ENCODE results near the gene SLC49A4. TPM values are rescaled to one million over a fixed set of nuclear protein-coding genes. Genes with fewer than 3 reads are reported as not detected.

Gene SLC49A4
- total and polyA plus RNA-seq, 2 of the 8 experiments (the other 6 are each of a cell fraction or from before 2014, with no cell fraction given) = 9.5 to 10.2 TPM

- no peak overlapping the region for H4K91ac ChIP-seq (replicated peaks; ENCODE audit: insufficient read length, low read length)
- no peak overlapping the region for H3K4me3 ChIP-seq (ENCODE audit: extremely low read depth in 1 of 4, insufficient read depth in 2 of 4, low read depth in 3 of 4, low read length in 4 of 4)
- WGBS, 2 experiments (ENCODE audit: extremely low coverage in 1 of 2, insufficient coverage in 1 of 2, insufficient read length in 1 of 2, insufficient replicate concordance in 2 of 2, low coverage in 1 of 2, low lambda C conversion rate in 2 of 2, missing lambda C conversion rate in 1 of 2) = 94% methylated on average over 5 of the region's 5 CpGs; no CpG with 5 or more reads in 1 of the 2 experiments
- no peak overlapping the region for H2BK20ac ChIP-seq (ENCODE audit: low read length)
- no peaks in the 10 kb centered on the region for H3K79me2 ChIP-seq (ENCODE audit: control insufficient read depth in 1 of 2, insufficient read depth in 2 of 2, low read length in 2 of 2)
- H3K27me3 ChIP-seq (replicated peaks in 1 of 4; ENCODE audit: control insufficient read depth in 3 of 4, extremely low read depth in 1 of 4, insufficient read depth in 3 of 4, low read length in 3 of 4) = no peaks in the 10 kb centered on the region
- H3K79me1 ChIP-seq (ENCODE audit: low read depth, low read length) = no peaks in the 10 kb centered on the region
- ChIA-PET POLR2A (ENCODE audit: partially characterized antibody) (no interaction called here), CTCF (ENCODE audit: partially characterized antibody) (interaction anchor here (0.5 to 1.0 kb wide), 2 partner anchors 16 to 32 kb away, joined by 3 read pairs; no protein-coding TSS in a partner anchor)
- no peak overlapping the region for H3K4ac ChIP-seq (replicated peaks; ENCODE audit: insufficient read length, low read depth, low read length)
- no peak overlapping the region for H3K18ac ChIP-seq (ENCODE audit: extremely low read depth, low read length)
- H3K27ac ChIP-seq (ENCODE audit: low read depth, low read length) = no peak overlapping the region
- H2AK5ac ChIP-seq (ENCODE audit: low read depth, low read length) = no peak overlapping the region
- DNase-seq (ENCODE audit: low read depth in 1 of 2, low spot score in 2 of 2) = no peak
- H2BK12ac ChIP-seq (ENCODE audit: low read depth, low read length) = no peak overlapping the region
- no peak overlapping the region for H3K14ac ChIP-seq (ENCODE audit: insufficient read length)
- H3K4me1 ChIP-seq (replicated peaks in 1 of 4; ENCODE audit: control insufficient read depth in 3 of 4, insufficient read depth in 4 of 4, low read length in 3 of 4) = peaks cover 0 to 2% (median 0%) of the 10 kb centered on the region in 4 experiments; a peak in 1 of 7 replicates
- peaks cover 0 to 2% (median 0%) of the 10 kb centered on the region in 4 experiments; a peak in 2 of 8 replicates for H3K36me3 ChIP-seq (ENCODE audit: control insufficient read depth in 2 of 4, insufficient read depth in 4 of 4, low read length in 3 of 4)
- no peak for FAIRE-seq
- H3K23me2 ChIP-seq (ENCODE audit: low read depth, low read length) = no peaks in the 10 kb centered on the region; the same call in 1 of the 2 replicates
- peaks cover 0 to 2% of the 10 kb centered on the region in 2 experiments for H4K20me1 ChIP-seq (replicated peaks in 1 of 2; ENCODE audit: control insufficient read depth in 1 of 2, insufficient read depth in 2 of 2, low read length in 2 of 2)
- no peak overlapping the region for H4K8ac ChIP-seq (ENCODE audit: extremely low read depth, insufficient read depth, low read length)
- H2AFZ ChIP-seq (ENCODE audit: low read length) = no peak overlapping the region
- no peak overlapping the region for H2BK15ac ChIP-seq (ENCODE audit: low read length)
- H3K23ac ChIP-seq (ENCODE audit: insufficient read length) = no peak overlapping the region
- no peak overlapping the region for H3K9ac ChIP-seq (replicated peaks in 1 of 4; ENCODE audit: extremely low read depth in 1 of 4, low read depth in 3 of 4, low read length in 3 of 4)
- H2BK5ac ChIP-seq (ENCODE audit: low read depth, low read length) = no peak overlapping the region
- no peak overlapping the region for H4K5ac ChIP-seq (ENCODE audit: insufficient read length, low read depth, low read length)
- H3K4me2 ChIP-seq (ENCODE audit: insufficient read depth in 1 of 2, low read depth in 2 of 2, low read length in 2 of 2) = no peak overlapping the region
- no peak overlapping the region for H3K56ac ChIP-seq (replicated peaks; ENCODE audit: insufficient read length, low read depth, low read length)
- H3K9me3 ChIP-seq (ENCODE audit: insufficient read depth in 2 of 2, low read depth in 1 of 2, low read length in 1 of 2) = no peaks in the 10 kb centered on the region
- no peak overlapping the region for H2BK120ac ChIP-seq (replicated peaks; ENCODE audit: low read depth, low read length)
- no peak for TF ChIP-seq SP4 (IDR thresholded peaks at IDR 0.05; ENCODE audit: low read length)
- no peak for TF ChIP-seq BRCA1 (IDR thresholded peaks at IDR 0.05; ENCODE audit: low read depth, low read length)
- TF ChIP-seq HDAC2 (IDR thresholded peaks at IDR 0.05; ENCODE audit: borderline replicate concordance in 1 of 2, low read depth in 2 of 2, low read length in 2 of 2) = no peak
- no peak for TF ChIP-seq RFX5 (IDR thresholded peaks at IDR 0.05; ENCODE audit: borderline replicate concordance, low read depth, low read length)
- TF ChIP-seq SP2 (IDR thresholded peaks at IDR 0.05; ENCODE audit: low read length) = no peak
- TF ChIP-seq SIX5 (IDR thresholded peaks at IDR 0.05; ENCODE audit: low read depth, low read length) = no peak
- TF ChIP-seq NANOG (IDR thresholded peaks at IDR 0.05; ENCODE audit: insufficient read depth, low read depth, low read length, poor library complexity, severe bottlenecking) = no peak
- no peak for TF ChIP-seq SP1 (IDR thresholded peaks at IDR 0.05; ENCODE audit: low read depth, low read length)
- no peak for TF ChIP-seq SRF (IDR thresholded peaks at IDR 0.05; ENCODE audit: low read depth, low read length)
- no peak for TF ChIP-seq JUN (IDR thresholded peaks at IDR 0.05; ENCODE audit: low read depth, low read length)
- TF ChIP-seq TAF1 (IDR thresholded peaks at IDR 0.05; ENCODE audit: low read depth, low read length) = no peak
Measured at GRCh38 chr3:122770521-122771202, 24.2 kb upstream of the SLC49A4 start.

Measured in H1 (cell line).